H9 (cell line): Measurements from ENCODE around the gene TSTD2. TPM values are rescaled to one million over a fixed set of nuclear protein-coding genes. Genes with fewer than 3 reads are reported as not detected.

Source experiments
- DNase-seq: peaks from one replicate; pipeline ENCODE4 v3.0.0-alpha.2; 2017
- H2AFZ ChIP-seq: one replicate; pipeline ENCODE4 v1.6.1; 2013; ENCODE audit warnings: mild to moderate bottlenecking, low read length, control low read depth, moderate library complexity
- H2AK5ac ChIP-seq: 2 replicates; pipeline ENCODE4 v1.6.1; 2013; ENCODE audit warnings: low read length, control low read depth, mixed read lengths; ENCODE audit not compliant: insufficient read length
- H2BK120ac ChIP-seq: one replicate; pipeline ENCODE4 v1.6.1; 2013; ENCODE audit warnings: low read depth, mild to moderate bottlenecking, low read length, control low read depth, inconsistent platforms; ENCODE audit not compliant: poor library complexity, severe bottlenecking
- H2BK12ac ChIP-seq: 2 replicates; pipeline ENCODE4 v1.6.1; 2013; ENCODE audit warnings: low read length, control low read depth, mixed read lengths, low read depth; ENCODE audit not compliant: insufficient read length
- H2BK15ac ChIP-seq: 2 replicates; pipeline ENCODE4 v1.6.1; 2013; ENCODE audit warnings: low read depth, low read length, control low read depth
- H2BK20ac ChIP-seq: one replicate; pipeline ENCODE4 v1.6.1; 2013; ENCODE audit warnings: low read depth, mild to moderate bottlenecking, low read length, control low read depth, inconsistent platforms; ENCODE audit not compliant: poor library complexity, severe bottlenecking
- H2BK5ac ChIP-seq: 2 replicates; pipeline ENCODE4 v1.6.1; 2013; ENCODE audit warnings: low read length, control low read depth, mixed read lengths; ENCODE audit not compliant: insufficient read length
- H3K14ac ChIP-seq: 2 replicates; pipeline ENCODE4 v1.6.1; 2013; ENCODE audit warnings: low read length, control low read depth; ENCODE audit not compliant: insufficient read depth
- H3K18ac ChIP-seq: 2 replicates; pipeline ENCODE4 v1.6.1; 2013; ENCODE audit warnings: low read depth, mild to moderate bottlenecking, mixed read lengths, low read length, control low read depth; ENCODE audit not compliant: insufficient read length
- H3K23ac ChIP-seq: 2 replicates; pipeline ENCODE4 v1.6.1; 2013; ENCODE audit warnings: low read length, control low read depth, mixed read lengths, low read depth; ENCODE audit not compliant: insufficient read length
- H3K23me2 ChIP-seq: 2 replicates; pipeline ENCODE4 v1.6.1; 2013; ENCODE audit warnings: low read depth, mild to moderate bottlenecking, mixed read lengths, low read length, control low read depth; ENCODE audit not compliant: insufficient read length, poor library complexity, severe bottlenecking
- H3K27ac ChIP-seq: 2 replicates; pipeline ENCODE4 v1.5.1; 2013; ENCODE audit warnings: low read length, control low read depth, mixed read lengths, low read depth; ENCODE audit not compliant: insufficient read length
- H3K27me3 ChIP-seq: 2 replicates; pipeline ENCODE4 v1.6.1; 2013; ENCODE audit warnings: low read length, control low read depth, inconsistent platforms; ENCODE audit not compliant: insufficient read depth
- H3K4ac ChIP-seq: 2 replicates; pipeline ENCODE4 v1.6.1; 2013; ENCODE audit warnings: low read depth, mild to moderate bottlenecking, control low read depth, inconsistent platforms, low read length, moderate library complexity
- H3K4me1 ChIP-seq: 2 replicates; pipeline ENCODE4 v1.6.1; 2013; ENCODE audit warnings: low read length, control low read depth, inconsistent platforms; ENCODE audit not compliant: insufficient read depth
- H3K4me2 ChIP-seq: 2 replicates; pipeline ENCODE4 v1.6.1; 2013; ENCODE audit warnings: low read length, control low read depth, mixed read lengths; ENCODE audit not compliant: insufficient read length, insufficient read depth
- H3K56ac ChIP-seq: 2 replicates; pipeline ENCODE4 v1.6.1; 2013; ENCODE audit warnings: low read depth, mild to moderate bottlenecking, mixed read lengths, low read length, control low read depth; ENCODE audit not compliant: insufficient read length
- H3K79me1 ChIP-seq: 2 replicates; pipeline ENCODE4 v1.6.1; 2013; ENCODE audit warnings: low read depth, mild to moderate bottlenecking, moderate library complexity, low read length, control low read depth, inconsistent platforms; ENCODE audit not compliant: insufficient read depth, poor library complexity, severe bottlenecking
- H3K79me2 ChIP-seq: 2 replicates; pipeline ENCODE4 v1.6.1; 2013; ENCODE audit warnings: low read length, control low read depth, inconsistent platforms; ENCODE audit not compliant: insufficient read depth
- H3K9ac ChIP-seq: 2 replicates; pipeline ENCODE4 v1.6.1; 2013; ENCODE audit warnings: low read length, control low read depth, mixed read lengths; ENCODE audit not compliant: insufficient read length; ENCODE audit errors: extremely low read depth
- H3K9me3 ChIP-seq: one replicate; pipeline ENCODE4 v1.6.1; 2013; ENCODE audit warnings: low read depth, low read length, inconsistent platforms; ENCODE audit not compliant: control insufficient read depth
- H3T11ph ChIP-seq: one replicate; pipeline ENCODE4 v1.6.1; 2013; ENCODE audit warnings: mild to moderate bottlenecking, low read length, control low read depth, inconsistent platforms
- H4K20me1 ChIP-seq: one replicate; pipeline ENCODE4 v1.6.1; 2013; ENCODE audit not compliant: control insufficient read depth, insufficient read length, insufficient read depth
- H4K5ac ChIP-seq: 2 replicates; pipeline ENCODE4 v1.6.1; 2013; ENCODE audit warnings: low read depth, mild to moderate bottlenecking, mixed read lengths, low read length, control low read depth; ENCODE audit not compliant: insufficient read length
- H4K8ac ChIP-seq: replicated peaks from 2 replicates; pipeline ENCODE4 v1.6.1; 2013; ENCODE audit warnings: low read length, control low read depth, mixed read lengths, low read depth; ENCODE audit not compliant: insufficient read length
- H4K91ac ChIP-seq: 2 replicates; pipeline ENCODE4 v1.6.1; 2013; ENCODE audit warnings: low read depth, mild to moderate bottlenecking, moderate library complexity, mixed read lengths, low read length, control low read depth; ENCODE audit not compliant: insufficient read length
- H3K27ac Mint-ChIP-seq, 3 experiments: 2 replicates in 2 of 3; 3 replicates in 1 of 3; pipeline ENCODE4 v1.8.0; 2020 to 2021; ENCODE audit warnings: mixed read lengths in 3 of 3, mild to moderate bottlenecking in 1 of 3, moderate library complexity in 1 of 3
- H3K27me3 Mint-ChIP-seq: 2 replicates; pipeline ENCODE4 v1.8.0; 2021; ENCODE audit warnings: low read depth, mild to moderate bottlenecking, moderate library complexity, mixed read lengths
- H3K36me3 Mint-ChIP-seq, 3 experiments: 2 replicates in 2 of 3; 3 replicates in 1 of 3; pipeline ENCODE4 v1.8.0; 2020 to 2021; ENCODE audit warnings: low read depth in 3 of 3, mixed read lengths in 3 of 3; ENCODE audit not compliant: insufficient read depth in 1 of 3
- H3K4me1 Mint-ChIP-seq, 2 experiments: 2 replicates each; pipeline ENCODE4 v1.8.0; 2020; ENCODE audit warnings: mixed read lengths in 2 of 2
- H3K4me3 Mint-ChIP-seq, 2 experiments: 2 replicates in 1 of 2; 3 replicates in 1 of 2; pipeline ENCODE4 v1.8.0; 2020 to 2021; ENCODE audit warnings: mild to moderate bottlenecking in 2 of 2, mixed read lengths in 2 of 2, moderate library complexity in 1 of 2
- H3K9me3 Mint-ChIP-seq, 2 experiments: 2 replicates in 1 of 2; 3 replicates in 1 of 2; pipeline ENCODE4 v1.8.0; 2020; ENCODE audit warnings: mild to moderate bottlenecking in 2 of 2, mixed read lengths in 2 of 2, moderate library complexity in 1 of 2
- CTCF ChIP-seq: fragments of 200-600 bp; sonication (generic); conservative IDR thresholded peaks from 3 replicates; pipeline ENCODE4 v1.8.0; 2021; ENCODE audit warnings: antibody characterized with exemption, mild to moderate bottlenecking
- WGBS: extraction: QIAGEN DNeasy Blood & Tissue Kit; methylation state at CpG from one replicate; pipeline ENCODE4 v1.1.7; 2013; ENCODE audit warnings: missing lambda C conversion rate, low lambda C conversion rate, mixed read lengths; ENCODE audit not compliant: insufficient read length; ENCODE audit errors: extremely low coverage; 5-methylcytosine and 5-hydroxymethylcytosine counted together
- total RNA-seq: library from RNA; stranded (reverse); gene quantifications from 2 replicates; pipeline ENCODE4 v1.2.1, GENCODE V29; 2021

The TSTD2 gene
- total RNA-seq, 1 experiment from 2014 or later = 23.5 TPM

DNA sequence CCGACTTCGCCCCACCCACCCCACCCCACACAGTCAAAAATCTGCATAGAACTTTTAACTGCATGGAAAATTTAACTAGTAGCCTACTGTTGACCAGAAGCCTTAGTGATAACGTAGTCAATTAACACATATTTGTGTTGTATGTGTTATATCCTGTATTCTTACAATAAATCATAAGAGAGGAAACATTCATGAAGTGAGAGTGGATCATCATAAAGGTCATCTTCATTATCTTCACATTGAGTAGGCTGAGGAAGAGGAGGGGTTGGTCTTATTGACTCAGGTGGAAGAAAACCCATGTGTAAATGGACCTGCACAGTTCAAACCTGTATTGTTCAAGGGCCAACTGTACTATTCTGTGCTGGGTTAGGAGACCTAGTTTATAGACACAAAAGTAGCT is 32.6 kb upstream of the TSTD2 start:
- H3K79me2 ChIP-seq = no peaks in the 10 kb centered on the region
- Mint-ChIP-seq H3K4me3 (no peak overlapping the region), H3K9me3 (no peaks in the 10 kb centered on the region), H3K27me3 (no peaks in the 10 kb centered on the region), H3K4me1 (no peaks in the 10 kb centered on the region), H3K27ac (no peak overlapping the region), H3K36me3 (peaks cover 39 to 93% (median 77%) of the 10 kb centered on the region in 3 experiments)
- no peak overlapping the region for H3K27ac ChIP-seq
- no CpG with 5 or more reads among the region's 3 CpGs for WGBS
- no peaks in the 10 kb centered on the region for H3K79me1 ChIP-seq
- H4K91ac ChIP-seq = no peak overlapping the region
- no peak overlapping the region for H3K4ac ChIP-seq
- no peaks in the 10 kb centered on the region for H3K23me2 ChIP-seq
- H3K4me2 ChIP-seq = no peak overlapping the region
- H3K9ac ChIP-seq = no peak overlapping the region
- H3K9me3 ChIP-seq = no peaks in the 10 kb centered on the region
- H3K23ac ChIP-seq = no peak overlapping the region
- H4K20me1 ChIP-seq = no peaks in the 10 kb centered on the region
- no peak overlapping the region for H3K56ac ChIP-seq
- H2BK15ac ChIP-seq = no peak overlapping the region
- TF ChIP-seq CTCF = no peak
- no peaks in the 10 kb centered on the region for H3K27me3 ChIP-seq
- no peak overlapping the region for H2BK20ac ChIP-seq
- H2BK12ac ChIP-seq = no peak overlapping the region
- H3K14ac ChIP-seq = no peak overlapping the region
- DNase-seq = no peak
- H2BK120ac ChIP-seq = no peak overlapping the region
- no peak overlapping the region for H4K5ac ChIP-seq
- H2AK5ac ChIP-seq = no peak overlapping the region
- no peak overlapping the region for H2AFZ ChIP-seq
- H3K18ac ChIP-seq = no peak overlapping the region
- no peaks in the 10 kb centered on the region for H3K4me1 ChIP-seq
- no peak overlapping the region for H2BK5ac ChIP-seq
- H4K8ac ChIP-seq = no peak overlapping the region
- H3T11ph ChIP-seq = no peak overlapping the region
